HCT116 (cell line): ENCODE measurements around the gene CAMK1D. TPM values are rescaled to one million over a fixed set of nuclear protein-coding genes. Genes with fewer than 3 reads are reported as not detected.

Experiments used
- ATAC-seq: fragments of 200-7000 bp; cut with Tn5 transposase; 2 replicates; pipeline ENCODE4 v1.9.1; 2020; ENCODE audit warnings: mild to moderate bottlenecking, moderate library complexity
- BruUV-seq: library from RNA; stranded (reverse); fragments of 400-500 nt; replicated peaks from 2 replicates; lab custom pipeline; 2021; lab: Mats Ljungman, UMichigan
- CTCF ChIA-PET: fragments of 300-600 bp; sonication (Branson Sonifier 250); formaldehyde crosslinking; loops from one replicate; lab custom pipeline; 2021; ENCODE audit warnings: antibody characterized with exemption; lab: Charles Lee
- POLR2A ChIA-PET: fragments of 300-600, 350-600 bp; sonication (Branson Sonifier 250); formaldehyde crosslinking; loops from one replicate; lab custom pipeline; 2021; ENCODE audit warnings: antibody characterized with exemption; lab: Charles Lee
- RAD21 ChIA-PET, 2 experiments: fragments of 300-600 bp; sonication (Branson Sonifier 250); formaldehyde crosslinking; loops; one replicate each; lab custom pipeline; 2023; ENCODE audit warnings: low total read pairs in 2 of 2; ENCODE audit not compliant: uncharacterized antibody in 2 of 2, unreplicated experiment in 2 of 2, low non-redundant PET in 1 of 2; lab: Charles Lee
- DNase-seq: peaks from one replicate; pipeline ENCODE4 v3.0.0-alpha.2; 2010; ENCODE audit warnings: low read depth, low spot score
- H2AFZ ChIP-seq: fragments of 200-600 bp; shearing (Covaris generic), sonication (generic); 2 replicates; pipeline ENCODE4 v1.6.1; 2017; ENCODE audit warnings: low read depth, mixed run types, mixed read lengths, antibody characterized with exemption, low read length; ENCODE audit not compliant: poor library complexity, severe bottlenecking
- H3K27ac ChIP-seq: 2 replicates; pipeline ENCODE4 v1.5.1; 2012; ENCODE audit warnings: low read depth, low read length
- H3K27me3 ChIP-seq: fragments of 200-600 bp; sonication (generic); 2 replicates; pipeline ENCODE4 v1.6.1; 2016; ENCODE audit warnings: mixed run types, low read length, mixed read lengths; ENCODE audit not compliant: insufficient read depth
- H3K36me3 ChIP-seq, 2 experiments: fragments of 200-500 bp in 1 of 2; fragments of 200-600 bp in 1 of 2; sonication (Bioruptor generic) in 1 of 2; sonication (generic) in 1 of 2; 2 replicates each; pipeline versions ENCODE4 v1.5.1 to v1.6.1; 2014 to 2016; ENCODE audit warnings: low read length in 2 of 2, inconsistent platforms in 1 of 2, mixed read lengths in 1 of 2, mixed run types in 1 of 2; ENCODE audit not compliant: insufficient read depth in 2 of 2, control insufficient read depth in 1 of 2
- H3K4me1 ChIP-seq, 2 experiments: fragments of 200-600 bp in 1 of 2; sonication (generic) in 1 of 2; 2 replicates each; pipeline versions ENCODE4 v1.5.1 to v1.6.1; 2012 to 2017; ENCODE audit warnings: low read length in 2 of 2, inconsistent platforms in 1 of 2, mild to moderate bottlenecking in 1 of 2, mixed read lengths in 1 of 2, mixed run types in 1 of 2, moderate library complexity in 1 of 2; ENCODE audit not compliant: insufficient read depth in 2 of 2, control insufficient read depth in 1 of 2
- H3K4me2 ChIP-seq: fragments of 200-600 bp; sonication (generic); 2 replicates; pipeline ENCODE4 v1.6.1; 2017; ENCODE audit warnings: mixed run types, low read length, mixed read lengths
- H3K4me3 ChIP-seq, 2 experiments: fragments of 200-600 bp in 1 of 2; sonication (generic) in 1 of 2; replicated peaks in 1 of 2; 2 replicates each; pipeline ENCODE4 v1.5.1; 2011 to 2016; ENCODE audit warnings: low read length in 2 of 2, control low read depth in 1 of 2, low read depth in 1 of 2, mild to moderate bottlenecking in 1 of 2, mixed read lengths in 1 of 2, mixed run types in 1 of 2
- H3K79me2 ChIP-seq: fragments of 200-600 bp; sonication (generic); 2 replicates; pipeline ENCODE4 v1.6.1; 2017; ENCODE audit warnings: mild to moderate bottlenecking, mixed run types, low read length, moderate library complexity, mixed read lengths; ENCODE audit not compliant: insufficient read depth
- H3K9ac ChIP-seq: fragments of 200-600 bp; sonication (generic); 2 replicates; pipeline ENCODE4 v1.6.1; 2016; ENCODE audit warnings: low read length, mixed read lengths
- H3K9me2 ChIP-seq: fragments of 200-600 bp; sonication (generic), shearing (Covaris generic); 2 replicates; pipeline ENCODE4 v1.6.1; 2017; ENCODE audit warnings: mixed run types, mild to moderate bottlenecking, moderate library complexity; ENCODE audit not compliant: insufficient read depth
- H3K9me3 ChIP-seq, 2 experiments: fragments of 200-500 bp in 1 of 2; fragments of 200-600 bp in 1 of 2; sonication (Bioruptor generic) in 1 of 2; sonication (generic) in 1 of 2; 2 replicates each; pipeline ENCODE4 v1.6.1; 2014 to 2017; ENCODE audit warnings: low read length in 2 of 2, mixed read lengths in 2 of 2, inconsistent platforms in 1 of 2, low read depth in 1 of 2, mild to moderate bottlenecking in 1 of 2, mixed run types in 1 of 2, moderate library complexity in 1 of 2; ENCODE audit not compliant: control insufficient read depth in 1 of 2, insufficient read depth in 1 of 2
- H4K20me1 ChIP-seq: fragments of 200-600 bp; sonication (generic), shearing (Covaris generic); 2 replicates; pipeline ENCODE4 v1.6.1; 2017; ENCODE audit warnings: mixed run types, mild to moderate bottlenecking, moderate library complexity; ENCODE audit not compliant: insufficient read depth
- ATF3 ChIP-seq: IDR thresholded peaks from 2 replicates; pipeline ENCODE4 v1.6.1; 2012
- CBX3 ChIP-seq: IDR thresholded peaks from 2 replicates; pipeline ENCODE4 v1.6.1; 2012; ENCODE audit warnings: low read depth
- CEBPB ChIP-seq: IDR thresholded peaks from 2 replicates; pipeline ENCODE4 v1.6.1; 2012; ENCODE audit warnings: low read depth
- CTCF ChIP-seq, 3 experiments: fragments of 200-600 bp in 1 of 3; sonication (generic) in 1 of 3; IDR thresholded peaks in 2 of 3; conservative IDR thresholded peaks in 1 of 3; 2 replicates each; pipeline ENCODE4 v1.5.1; 2012 to 2017; ENCODE audit warnings: low read depth in 2 of 3, low read length in 2 of 3, antibody characterized with exemption in 1 of 3, borderline replicate concordance in 1 of 3, control low read depth in 1 of 3, mild to moderate bottlenecking in 1 of 3, mixed read lengths in 1 of 3, mixed run types in 1 of 3, moderate library complexity in 1 of 3; ENCODE audit not compliant: insufficient read depth in 1 of 3
- EGR1 ChIP-seq: IDR thresholded peaks from 2 replicates; pipeline ENCODE4 v1.6.1; 2012; ENCODE audit warnings: low read depth
- EZH2 ChIP-seq: fragments of 200-600 bp; sonication (generic); IDR thresholded peaks from 2 replicates; pipeline ENCODE4 v1.6.1; 2017; ENCODE audit warnings: antibody characterized with exemption, mixed run types
- MAX ChIP-seq: IDR thresholded peaks from 2 replicates; pipeline ENCODE4 v1.6.1; 2012
- POLR2AphosphoS5 ChIP-seq: IDR thresholded peaks from 2 replicates; pipeline ENCODE4 v1.6.1; 2011; ENCODE audit warnings: mild to moderate bottlenecking, low read depth, low read length, moderate library complexity
- RAD21 ChIP-seq: IDR thresholded peaks from 2 replicates; pipeline ENCODE4 v1.6.1; 2012; ENCODE audit warnings: low read depth, mild to moderate bottlenecking
- SIN3A ChIP-seq: IDR thresholded peaks from 2 replicates; pipeline ENCODE4 v1.6.1; 2012; ENCODE audit warnings: low read depth
- SP1 ChIP-seq: IDR thresholded peaks from 2 replicates; pipeline ENCODE4 v1.6.1; 2012; ENCODE audit warnings: low read depth
- TCF7L2 ChIP-seq: IDR thresholded peaks from 2 replicates; pipeline ENCODE4 v1.7.0; 2011; ENCODE audit warnings: borderline replicate concordance, inconsistent platforms; ENCODE audit not compliant: insufficient read depth, insufficient read length; ENCODE audit errors: extremely low read depth
- intact Hi-C: fragments of 100-400 bp; cut with micrococcal nuclease; formaldehyde crosslinking; loops from 2 replicates; pipeline ENCODE4 v1.10.0; 2022
- total RNA-seq: library from RNA; stranded (reverse); gene quantifications from one replicate; pipeline ENCODE4 v1.2.1, GENCODE V29; 2021; ENCODE audit not compliant: unreplicated experiment
- TF ChIP-seq, protein P1 (sequence below): IDR thresholded peaks from 2 replicates; pipeline ENCODE4 v1.6.1; 2011; ENCODE audit warnings: mild to moderate bottlenecking, low read length, moderate library complexity; ENCODE audit not compliant: insufficient replicate concordance; ENCODE audit errors: extremely low read depth

Gene CAMK1D
- total RNA-seq, 1 experiment from 2014 or later: 9.6 TPM

GRCh38 chr10:12709000-12709401 lies 359.7 kb downstream of the CAMK1D start (continued):
- TF ChIP-seq TCF7L2 (no peak), EZH2 (no peak), SIN3A (no peak), CBX3 (no peak)

DNA sequence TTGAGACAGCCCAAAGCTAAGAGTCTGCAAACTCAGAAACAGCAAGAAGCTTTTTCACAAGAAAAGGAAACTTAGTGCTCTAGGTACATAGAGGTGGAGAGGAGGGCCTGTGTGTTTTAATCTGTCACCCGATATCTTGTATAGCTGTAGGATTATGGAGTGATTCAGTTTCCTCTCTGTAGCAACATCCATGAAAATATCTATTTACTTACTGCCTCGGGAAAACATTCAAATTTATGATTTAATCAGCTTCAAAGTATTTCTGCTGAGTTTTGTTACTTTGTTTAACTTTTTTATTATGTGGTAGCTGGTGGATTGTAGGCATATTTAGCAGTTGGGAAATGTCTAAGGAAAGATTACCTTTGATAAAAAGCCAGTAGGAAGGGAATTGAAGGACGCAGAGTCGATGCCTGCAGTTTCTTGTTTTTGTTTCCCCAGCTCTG lies 360.2 kb downstream of the CAMK1D start:
- H3K9me3 ChIP-seq: no peaks in the 10 kb centered on the region
- H2AFZ ChIP-seq: no peak overlapping the region
- H3K9ac ChIP-seq: no peak overlapping the region
- H3K27me3 ChIP-seq: no peaks in the 10 kb centered on the region
- no TSS peak for BruUV-seq
- H3K36me3 ChIP-seq: no peaks in the 10 kb centered on the region
- intact Hi-C loops: loop anchor here (5.0 kb wide), 1 partner anchor 362 kb away; the partner anchor contains the start of gene CAMK1D
- no peaks in the 10 kb centered on the region for H4K20me1 ChIP-seq
- no peak overlapping the region for H3K27ac ChIP-seq
- TF ChIP-seq CTCF (IDR thresholded peaks at IDR 0.05 in 2 of 3, conservative IDR thresholded peaks at IDR 0.05 in 1 of 3; ENCODE audit: borderline replicate concordance in 1 of 3, insufficient read depth in 1 of 3, low read depth in 2 of 3, low read length in 2 of 3): no peak
- TF ChIP-seq TCF7L2: no peak
- no peak for TF ChIP-seq POLR2AphosphoS5
- no peak for TF ChIP-seq ATF3
- TF ChIP-seq, protein P1, sequence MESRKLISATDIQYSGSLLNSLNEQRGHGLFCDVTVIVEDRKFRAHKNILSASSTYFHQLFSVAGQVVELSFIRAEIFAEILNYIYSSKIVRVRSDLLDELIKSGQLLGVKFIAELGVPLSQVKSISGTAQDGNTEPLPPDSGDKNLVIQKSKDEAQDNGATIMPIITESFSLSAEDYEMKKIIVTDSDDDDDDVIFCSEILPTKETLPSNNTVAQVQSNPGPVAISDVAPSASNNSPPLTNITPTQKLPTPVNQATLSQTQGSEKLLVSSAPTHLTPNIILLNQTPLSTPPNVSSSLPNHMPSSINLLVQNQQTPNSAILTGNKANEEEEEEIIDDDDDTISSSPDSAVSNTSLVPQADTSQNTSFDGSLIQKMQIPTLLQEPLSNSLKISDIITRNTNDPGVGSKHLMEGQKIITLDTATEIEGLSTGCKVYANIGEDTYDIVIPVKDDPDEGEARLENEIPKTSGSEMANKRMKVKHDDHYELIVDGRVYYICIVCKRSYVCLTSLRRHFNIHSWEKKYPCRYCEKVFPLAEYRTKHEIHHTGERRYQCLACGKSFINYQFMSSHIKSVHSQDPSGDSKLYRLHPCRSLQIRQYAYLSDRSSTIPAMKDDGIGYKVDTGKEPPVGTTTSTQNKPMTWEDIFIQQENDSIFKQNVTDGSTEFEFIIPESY: no peak
- TF ChIP-seq CBX3: no peak
- no peak for TF ChIP-seq MAX
- TF ChIP-seq CEBPB: no peak
- TF ChIP-seq RAD21: no peak
- TF ChIP-seq SP1: no peak
- no peak for TF ChIP-seq EGR1
- peaks cover 41 to 67% of the 10 kb centered on the region in 2 experiments for H3K4me1 ChIP-seq
- H3K4me3 ChIP-seq: no peak overlapping the region
- no peak for DNase-seq
- no peaks in the 10 kb centered on the region for H3K9me2 ChIP-seq
- no peak for ATAC-seq
- ChIA-PET POLR2A (interaction anchor here (0.6 to 3.5 kb wide), 3 partner anchors 11 to 660 kb away, joined by 3 to 13 read pairs (median 3); no protein-coding TSS in a partner anchor), RAD21 (interaction anchor here in 1 of 2 experiments (1.1 to 1.2 kb wide), 2 partner anchors 445 to 494 kb away, joined by 3 read pairs; no protein-coding TSS in a partner anchor), CTCF (interaction anchor here (0.8 to 3.8 kb wide), 5 partner anchors 53 to 723 kb away, joined by 3 to 32 read pairs (median 9); no protein-coding TSS in a partner anchor)
- H3K4me2 ChIP-seq: peak overlapping the region; percentile 67
- no peaks in the 10 kb centered on the region for H3K79me2 ChIP-seq
